Activated CD4-positive, alpha-beta T cell treated with anti-CD3 and anti-CD28 coated beads, Interleukin-2, amount 10 ng/mL, durations not matched to agents 7 days and 5 days (primary cell): ENCODE data around the gene ETV6. TPM values are rescaled to one million over a fixed set of nuclear protein-coding genes. Genes with fewer than 3 reads are reported as not detected.
A peak's percentile ranks its signal among the peaks of the same experiment; 100 is the strongest.

Source experiments
- CTCF ChIA-PET: fragments of 350-600 bp; sonication (Branson Sonifier 250); formaldehyde crosslinking; loops from one replicate; lab custom pipeline; 2021; ENCODE audit warnings: antibody characterized with exemption; lab: Charles Lee
- POLR2A ChIA-PET: fragments of 350-600 bp; sonication (Branson Sonifier 250); formaldehyde crosslinking; loops from one replicate; lab custom pipeline; 2021; ENCODE audit warnings: antibody characterized with exemption; lab: Charles Lee
- DNase-seq: peaks from one replicate; pipeline ENCODE4 v3.0.0-alpha.2; 2020
- H3K27ac Mint-ChIP-seq: one replicate; pipeline ENCODE4 v1.8.0; 2021; ENCODE audit warnings: mild to moderate bottlenecking, moderate library complexity, mixed read lengths
- H3K27me3 Mint-ChIP-seq: one replicate; pipeline ENCODE4 v1.8.0; 2021; ENCODE audit warnings: mixed read lengths
- H3K36me3 Mint-ChIP-seq: one replicate; pipeline ENCODE4 v1.8.0; 2021; ENCODE audit warnings: low read depth, mixed read lengths
- H3K4me1 Mint-ChIP-seq: one replicate; pipeline ENCODE4 v1.8.0; 2021; ENCODE audit warnings: mixed read lengths
- H3K4me3 Mint-ChIP-seq: one replicate; pipeline ENCODE4 v1.8.0; 2021; ENCODE audit warnings: mild to moderate bottlenecking, moderate library complexity, mixed read lengths
- H3K9me3 Mint-ChIP-seq: one replicate; pipeline ENCODE4 v1.8.0; 2021; ENCODE audit warnings: mixed read lengths
- total RNA-seq, 2 experiments: library from RNA; stranded (reverse); gene quantifications; one replicate each; pipeline ENCODE4 v1.2.3, GENCODE V29; 2021

ETV6 gene
- total RNA-seq, 2 experiments from 2014 or later, result 34.2 to 36.6 TPM

DNA sequence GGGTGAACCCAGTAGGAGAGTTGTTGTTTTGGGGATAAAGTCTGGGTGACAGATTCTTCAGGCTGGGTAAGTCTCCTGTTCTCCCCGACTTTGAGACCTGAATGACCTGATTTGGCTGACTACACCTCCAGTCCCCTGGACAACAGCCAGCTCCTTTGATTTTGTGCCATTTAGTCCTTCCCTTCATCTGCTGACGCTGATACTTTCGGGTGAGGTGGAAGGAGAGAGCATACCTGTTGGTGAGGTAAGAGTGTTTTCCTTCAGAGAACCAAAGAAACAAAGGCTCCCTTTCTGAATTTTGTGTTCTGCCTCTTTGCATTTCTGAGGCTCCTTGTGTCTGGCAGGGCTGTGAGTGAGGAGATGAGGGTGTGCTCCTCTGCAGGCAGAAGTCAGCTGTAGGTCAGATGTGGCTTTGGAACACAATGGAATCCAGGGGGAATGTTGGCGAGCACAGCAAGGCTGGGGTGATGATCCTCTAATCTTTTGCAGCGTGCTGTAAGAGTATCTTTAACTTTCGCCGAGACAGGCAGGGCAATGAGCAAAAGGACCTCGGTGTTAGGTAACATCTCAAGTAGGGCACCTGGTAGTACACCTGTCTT lies 12.1 kb downstream of the ETV6 start:
- ChIA-PET POLR2A (no interaction called here), CTCF (no interaction called here)
- H3K27ac Mint-ChIP-seq, result no peak overlapping the region
- H3K36me3 Mint-ChIP-seq, result peaks cover 55% of the 10 kb centered on the region
- DNase-seq, result no peak
- no peaks in the 10 kb centered on the region for H3K27me3 Mint-ChIP-seq
- peaks cover 51% of the 10 kb centered on the region for H3K4me1 Mint-ChIP-seq
- no peak overlapping the region for H3K4me3 Mint-ChIP-seq
- H3K9me3 Mint-ChIP-seq, result peaks cover 5% of the 10 kb centered on the region

DNA sequence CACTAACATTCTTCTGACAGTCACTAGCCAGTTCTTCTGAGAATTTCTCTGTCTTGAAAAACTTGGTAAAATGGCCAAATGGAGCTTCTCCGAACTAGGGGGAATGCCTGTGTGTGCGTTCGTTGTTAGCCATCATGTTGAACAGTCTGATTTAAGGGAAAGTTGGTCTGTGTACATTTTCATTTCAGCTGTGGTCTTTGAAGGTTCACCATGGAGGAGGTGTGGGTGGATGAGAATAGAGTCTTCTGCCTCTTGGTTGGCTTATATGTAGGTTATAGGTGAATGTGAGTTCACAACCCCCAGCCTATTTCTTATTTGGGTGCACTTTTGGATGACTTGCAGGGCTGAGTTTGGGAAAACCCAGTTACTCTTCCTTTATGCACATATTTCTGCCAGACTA lies 12.9 kb downstream of the ETV6 start:
- H3K4me3 Mint-ChIP-seq, result no peak overlapping the region
- H3K4me1 Mint-ChIP-seq, result peaks cover 49% of the 10 kb centered on the region
- peaks cover 53% of the 10 kb centered on the region for H3K36me3 Mint-ChIP-seq
- DNase-seq, result no peak
- H3K27me3 Mint-ChIP-seq, result no peaks in the 10 kb centered on the region
- ChIA-PET CTCF (interaction anchor here (1.6 kb wide), 1 partner anchor 8 kb away, joined by 7 read pairs; no protein-coding TSS in a partner anchor), POLR2A (no interaction called here)
- H3K27ac Mint-ChIP-seq, result no peak overlapping the region
- H3K9me3 Mint-ChIP-seq, result peaks cover 5% of the 10 kb centered on the region

DNA sequence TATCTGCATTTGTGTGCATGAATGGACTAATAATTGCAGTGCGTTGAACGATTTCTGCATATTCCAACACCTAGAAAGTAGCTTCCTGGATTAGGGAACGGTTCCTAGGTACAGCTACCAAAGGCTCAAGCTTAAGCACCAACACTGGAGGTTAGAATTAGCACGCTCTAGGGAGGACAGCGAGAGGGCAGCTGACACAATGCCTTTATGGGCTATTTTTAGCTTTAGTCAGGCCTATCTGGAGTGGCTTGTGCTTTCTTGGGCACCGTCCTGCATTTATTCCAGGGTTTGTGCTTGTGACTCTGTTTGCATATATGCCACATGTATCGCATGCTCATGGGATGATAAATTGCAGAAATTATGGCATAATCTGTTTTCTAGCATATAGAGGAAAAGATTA lies 13.7 kb downstream of the ETV6 start:
- H3K4me1 Mint-ChIP-seq, result peaks cover 45% of the 10 kb centered on the region
- ChIA-PET CTCF (interaction anchor here (1.1 to 1.6 kb wide), 2 partner anchors 9 to 13 kb away, joined by 3 to 7 read pairs; no protein-coding TSS in a partner anchor), POLR2A (no interaction called here)
- peaks cover 5% of the 10 kb centered on the region for H3K9me3 Mint-ChIP-seq
- H3K27me3 Mint-ChIP-seq, result no peaks in the 10 kb centered on the region
- no peak overlapping the region for H3K27ac Mint-ChIP-seq
- H3K36me3 Mint-ChIP-seq, result peaks cover 48% of the 10 kb centered on the region
- H3K4me3 Mint-ChIP-seq, result no peak overlapping the region
- DNase-seq, result no peak

DNA sequence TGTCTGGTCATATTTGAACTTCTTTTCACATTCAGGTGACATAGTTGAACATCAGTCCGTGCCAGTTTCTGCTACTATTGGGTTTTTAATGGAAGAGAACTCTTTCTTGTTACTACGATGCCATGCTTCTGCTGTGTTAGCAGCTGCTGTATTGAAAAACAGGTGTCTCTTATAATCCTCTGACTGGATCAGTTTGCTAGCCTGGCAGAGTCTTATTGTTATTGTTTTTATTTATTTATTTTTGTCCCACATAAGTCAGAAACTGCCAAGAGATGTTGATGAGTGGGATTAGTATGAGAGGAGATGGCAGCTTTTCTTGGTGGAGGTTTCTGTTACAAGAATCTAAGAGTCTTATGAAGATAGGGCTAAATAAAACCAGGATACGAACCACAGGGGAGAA lies 14.6 kb downstream of the ETV6 start:
- no peak for DNase-seq
- Mint-ChIP-seq H3K4me3 (no peak overlapping the region), H3K27me3 (no peaks in the 10 kb centered on the region), H3K27ac (no peak overlapping the region), H3K9me3 (peaks cover 5% of the 10 kb centered on the region), H3K36me3 (peaks cover 47% of the 10 kb centered on the region), H3K4me1 (peaks cover 42% of the 10 kb centered on the region)
- CTCF ChIA-PET, result interaction anchor here (0.6 to 1.6 kb wide), 4 partner anchors 9 to 12 kb away, joined by 3 to 7 read pairs (median 3); no protein-coding TSS in a partner anchor
- POLR2A ChIA-PET, result interaction anchor here (0.7 kb wide), 1 partner anchor 11 kb away, joined by 3 read pairs; no protein-coding TSS in a partner anchor

DNA sequence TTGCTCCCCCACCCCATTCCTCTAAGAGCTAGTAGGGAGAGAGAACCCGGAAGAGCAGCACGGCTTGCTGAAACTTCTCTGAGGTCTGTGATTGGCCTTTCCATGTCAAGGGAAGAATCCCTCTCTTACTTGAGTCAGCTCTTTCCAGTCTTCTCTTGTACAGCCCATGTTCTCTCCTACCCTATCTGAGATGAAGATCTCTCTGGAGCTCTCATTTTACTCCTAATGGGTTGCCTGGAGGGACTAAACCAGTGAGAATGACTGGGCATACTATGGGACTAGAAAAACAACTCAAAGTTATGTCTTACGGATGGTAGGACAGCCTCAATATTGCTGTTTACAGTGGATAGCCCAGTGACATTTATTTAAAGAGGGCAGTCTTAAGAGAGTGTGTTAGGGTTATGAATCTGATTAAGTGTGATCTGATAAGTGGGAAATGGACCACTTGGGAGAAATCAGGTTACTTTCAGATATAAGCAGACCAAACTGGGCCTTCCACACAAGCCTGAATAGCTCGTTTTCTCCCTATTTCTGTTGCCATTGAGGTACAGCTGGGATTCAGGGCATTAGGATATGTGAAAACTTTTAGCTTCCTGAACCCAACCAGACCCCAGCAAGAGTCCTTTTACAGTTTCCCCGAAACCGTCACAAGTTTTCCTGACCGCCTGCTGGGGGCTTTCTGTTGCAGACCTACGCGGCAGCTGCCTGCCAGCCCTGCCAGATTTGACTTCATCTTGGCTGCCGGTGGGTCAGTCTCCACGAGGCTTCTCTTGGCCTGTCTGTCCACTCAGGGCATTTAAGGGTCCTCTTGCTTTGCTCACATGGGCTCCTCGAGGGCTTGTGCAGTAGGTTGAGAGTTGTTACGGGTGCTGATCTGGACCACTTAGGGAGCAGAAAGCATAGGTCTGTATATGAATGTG lies 16.9 kb downstream of the ETV6 start:
- CTCF ChIA-PET, result interaction anchor here (0.6 kb wide), 1 partner anchor 20 kb away, joined by 3 read pairs; no protein-coding TSS in a partner anchor
- Mint-ChIP-seq H3K9me3 (peaks cover 5% of the 10 kb centered on the region), H3K27ac (no peak overlapping the region), H3K4me3 (no peak overlapping the region), H3K36me3 (peaks cover 41% of the 10 kb centered on the region), H3K4me1 (peaks cover 42% of the 10 kb centered on the region), H3K27me3 (no peaks in the 10 kb centered on the region)
- POLR2A ChIA-PET, result no interaction called here
- no peak for DNase-seq

DNA sequence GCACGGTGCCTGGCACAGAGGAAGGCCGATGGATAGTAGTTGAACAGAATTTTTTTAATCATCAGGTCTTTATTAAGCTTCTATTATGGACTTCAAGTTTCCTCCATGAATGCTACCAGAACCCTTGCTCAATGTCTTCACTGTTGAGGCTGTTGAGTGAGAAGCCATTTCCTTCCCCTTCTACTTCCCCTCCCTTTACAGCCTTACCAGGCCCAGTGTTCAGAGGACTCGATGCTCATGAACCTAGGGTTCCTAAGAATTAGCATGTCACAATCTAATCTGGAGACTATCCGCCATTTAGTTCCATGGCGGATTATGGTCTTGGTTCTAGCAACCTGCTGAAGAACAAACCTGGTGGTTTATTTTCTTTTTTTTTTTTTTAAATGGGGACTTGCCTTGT lies 17.7 kb downstream of the ETV6 start:
- Mint-ChIP-seq H3K9me3 (peaks cover 5% of the 10 kb centered on the region), H3K27ac (no peak overlapping the region), H3K27me3 (no peaks in the 10 kb centered on the region), H3K4me3 (no peak overlapping the region), H3K36me3 (peaks cover 33% of the 10 kb centered on the region), H3K4me1 (peaks cover 38% of the 10 kb centered on the region)
- POLR2A ChIA-PET, result no interaction called here
- DNase-seq, result no peak
- CTCF ChIA-PET, result no interaction called here

DNA sequence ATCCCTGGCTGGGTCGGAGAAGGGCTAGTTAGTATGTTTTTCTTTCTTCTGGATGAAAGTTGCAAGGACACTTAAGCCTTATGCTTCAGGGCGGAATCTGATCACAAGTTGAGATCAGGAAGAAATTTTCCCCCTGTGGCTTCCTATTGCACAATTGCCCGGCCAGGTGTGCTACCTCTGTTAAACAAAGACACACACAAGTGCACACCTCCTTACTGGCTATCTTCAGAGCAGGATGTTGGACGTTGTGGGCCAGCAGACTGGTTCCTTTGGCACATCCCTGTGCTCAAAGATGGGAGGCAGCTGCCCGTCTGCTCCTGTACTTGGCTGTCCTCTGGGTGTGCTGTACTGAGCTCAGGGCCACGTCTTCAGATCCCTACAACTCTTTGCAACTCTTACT lies 19.1 kb downstream of the ETV6 start:
- no peak for DNase-seq
- CTCF ChIA-PET, result interaction anchor here (0.6 kb wide), 1 partner anchor 286 kb away, joined by 4 read pairs; no protein-coding TSS in a partner anchor
- Mint-ChIP-seq H3K36me3 (peaks cover 25% of the 10 kb centered on the region), H3K4me3 (no peak overlapping the region), H3K27ac (no peak overlapping the region), H3K9me3 (peaks cover 5% of the 10 kb centered on the region), H3K27me3 (no peaks in the 10 kb centered on the region), H3K4me1 (peaks cover 40% of the 10 kb centered on the region)
- POLR2A ChIA-PET, result no interaction called here

DNA sequence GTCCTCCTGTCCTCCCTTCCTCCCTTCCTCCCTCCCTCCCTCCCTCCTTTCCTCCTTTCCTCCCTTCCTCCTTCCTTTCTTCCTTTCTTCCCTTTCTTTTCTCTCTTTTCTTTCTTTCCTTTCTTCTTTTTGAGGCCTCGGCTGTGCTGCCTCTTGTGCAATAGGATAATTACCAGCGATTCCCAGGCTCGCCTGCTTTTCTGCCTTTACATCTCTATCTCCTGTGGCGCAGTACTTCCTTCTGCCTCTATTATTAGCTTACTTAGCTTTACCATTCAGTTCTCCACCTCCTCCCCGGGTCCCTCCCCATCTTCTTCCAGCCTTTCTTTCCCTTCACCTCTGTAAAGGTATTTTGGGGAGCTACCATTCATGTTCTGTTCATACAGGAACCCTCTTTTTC lies 19.9 kb downstream of the ETV6 start:
- Mint-ChIP-seq H3K4me3 (no peak overlapping the region), H3K9me3 (peaks cover 4% of the 10 kb centered on the region), H3K27ac (no peak overlapping the region), H3K4me1 (peaks cover 42% of the 10 kb centered on the region), H3K27me3 (no peaks in the 10 kb centered on the region), H3K36me3 (peaks cover 22% of the 10 kb centered on the region)
- ChIA-PET POLR2A (no interaction called here), CTCF (interaction anchor here (0.6 to 1.2 kb wide), 2 partner anchors 27 to 285 kb away, joined by 3 to 4 read pairs; no protein-coding TSS in a partner anchor)
- DNase-seq, result no peak

DNA sequence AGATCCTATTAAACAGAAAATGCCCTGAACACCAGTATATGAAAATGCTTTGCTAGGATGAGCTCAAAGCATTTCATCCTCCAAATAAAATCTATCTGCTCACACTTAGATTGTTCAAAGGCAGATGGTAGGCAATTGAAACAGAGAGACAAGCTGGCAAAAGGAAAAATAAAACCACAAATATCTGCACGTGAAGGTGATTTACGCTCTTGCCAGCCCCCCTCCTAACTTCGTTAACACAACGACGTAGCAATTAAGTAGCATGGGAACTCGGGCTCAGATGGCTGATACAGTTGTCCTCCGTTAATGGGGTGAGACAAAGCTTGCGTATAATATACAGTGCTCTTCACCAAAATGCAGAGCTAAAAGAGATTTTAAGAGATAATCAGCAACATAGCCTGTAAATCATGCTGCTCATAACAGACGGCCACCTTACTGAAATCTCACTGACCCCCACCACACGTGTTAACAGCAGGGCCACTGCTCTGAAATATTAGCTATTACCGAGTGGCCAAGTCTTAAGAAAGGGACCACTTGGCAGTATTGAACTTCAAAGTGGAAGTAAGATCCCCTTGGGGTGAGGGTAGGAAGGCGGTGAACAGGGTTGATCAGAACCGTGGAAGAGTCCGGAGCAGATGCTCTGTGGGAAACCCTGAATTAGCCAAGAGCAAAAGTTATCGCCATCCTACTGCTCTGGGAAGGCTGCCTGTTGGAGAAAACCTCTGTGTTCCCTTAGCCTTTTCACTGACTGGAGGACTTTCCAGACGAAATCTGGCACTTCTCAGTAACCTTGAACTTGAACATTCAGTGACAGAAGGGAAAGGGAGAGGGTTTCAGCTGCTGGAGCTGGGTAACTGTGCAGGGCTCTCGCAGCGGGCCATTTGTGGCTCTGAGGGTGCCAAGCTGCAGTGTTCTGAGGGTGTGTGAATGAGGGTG lies 23.1 kb downstream of the ETV6 start:
- DNase-seq, result no peak
- Mint-ChIP-seq H3K4me3 (no peak overlapping the region), H3K27ac (peak overlapping the region; percentile 48), H3K9me3 (no peaks in the 10 kb centered on the region), H3K27me3 (no peaks in the 10 kb centered on the region), H3K4me1 (peaks cover 33% of the 10 kb centered on the region), H3K36me3 (peaks cover 13% of the 10 kb centered on the region)
- ChIA-PET POLR2A (interaction anchor here (0.7 kb wide), 1 partner anchor 140 kb away, joined by 3 read pairs; no protein-coding TSS in a partner anchor), CTCF (interaction anchor here (0.5 to 1.3 kb wide), 2 partner anchors 29 to 687 kb away, joined by 3 to 6 read pairs; no protein-coding TSS in a partner anchor)

DNA sequence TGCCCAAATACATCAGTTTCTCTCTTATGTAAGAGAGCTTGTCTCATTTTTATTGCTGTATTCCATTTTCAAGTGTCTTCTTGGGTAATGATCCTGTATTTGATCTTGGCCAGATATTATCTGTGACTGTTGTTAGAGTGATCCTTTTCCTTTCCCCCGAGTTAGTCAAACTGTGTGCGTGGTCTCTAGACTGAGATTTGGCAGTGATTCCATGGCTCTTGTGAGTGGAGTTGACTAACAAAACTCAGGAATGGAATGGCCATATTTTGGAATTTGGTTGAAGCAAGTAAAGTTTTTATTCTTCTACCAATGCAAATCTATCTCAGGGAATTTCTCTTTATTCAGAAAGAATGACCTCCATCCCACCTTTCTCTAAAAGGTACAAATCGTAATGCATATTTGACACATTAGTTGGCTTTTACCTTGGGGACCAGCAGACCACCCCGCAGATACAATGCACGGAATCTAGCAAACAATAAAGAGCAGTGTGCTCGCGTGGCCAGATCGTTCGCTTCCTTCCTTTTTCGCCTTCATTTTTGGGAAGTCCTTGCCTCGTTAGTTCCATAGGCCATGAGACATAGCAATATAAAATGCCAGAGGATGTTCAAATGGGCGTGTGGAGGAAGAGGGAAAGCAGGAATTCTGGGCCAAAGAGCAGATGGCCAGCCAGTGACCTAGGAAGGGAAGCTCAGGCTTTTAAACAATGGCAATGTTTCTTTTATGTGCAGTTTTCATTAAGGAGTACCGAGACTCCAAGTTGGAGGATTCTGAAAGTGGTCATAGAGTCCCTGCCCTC lies 24.4 kb downstream of the ETV6 start:
- ChIA-PET CTCF (interaction anchor here (0.7 kb wide), 1 partner anchor 10 kb away, joined by 3 read pairs; no protein-coding TSS in a partner anchor), POLR2A (no interaction called here)
- Mint-ChIP-seq H3K9me3 (no peaks in the 10 kb centered on the region), H3K27ac (no peak overlapping the region), H3K4me3 (no peak overlapping the region), H3K36me3 (peaks cover 15% of the 10 kb centered on the region), H3K4me1 (peaks cover 25% of the 10 kb centered on the region), H3K27me3 (no peaks in the 10 kb centered on the region)
- no peak for DNase-seq

DNA sequence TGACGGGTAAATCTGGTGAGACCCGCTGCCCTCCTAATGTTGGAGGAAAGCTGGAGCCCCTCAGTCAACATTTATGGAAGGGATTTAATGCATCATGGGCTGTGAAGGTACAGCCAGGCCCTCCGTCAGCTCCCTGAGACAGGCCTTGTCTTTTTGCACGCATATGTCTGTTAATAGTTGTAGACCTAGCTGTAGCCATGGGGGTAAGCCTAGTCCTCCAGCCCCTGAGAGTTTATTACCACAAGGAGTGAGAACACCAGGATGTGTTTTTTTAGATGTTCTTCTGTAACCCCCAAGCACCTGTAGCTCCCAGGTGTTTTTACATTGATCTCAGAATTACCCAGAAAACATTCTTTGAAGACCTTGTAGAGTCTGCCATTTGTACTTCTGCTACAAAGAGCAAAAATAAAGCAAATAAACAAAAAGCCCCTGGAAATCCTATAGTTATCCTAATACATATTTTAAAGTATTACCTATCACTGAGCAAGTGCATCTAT lies 25.5 kb downstream of the ETV6 start:
- Mint-ChIP-seq H3K27me3 (no peaks in the 10 kb centered on the region), H3K36me3 (peaks cover 14% of the 10 kb centered on the region), H3K4me1 (peaks cover 20% of the 10 kb centered on the region), H3K4me3 (no peak overlapping the region), H3K9me3 (no peaks in the 10 kb centered on the region), H3K27ac (no peak overlapping the region)
- CTCF ChIA-PET, result interaction anchor here (1.6 kb wide), 1 partner anchor 95 kb away, joined by 3 read pairs; no protein-coding TSS in a partner anchor
- POLR2A ChIA-PET, result no interaction called here
- DNase-seq, result no peak
